ENCODE data around the gene WDR18.

The WDR18 gene

GRCh38 chr19:1025960-1026782, 42.0 kb downstream of the WDR18 start, which contains the start of gene CNN2:
CNN2 (plus strand) TSS chr19:1026608; CDS start chr19:1026662, 54 bp downstream.
- DNase-seq: no peak

- no peak for DNase-seq
Measured at GRCh38 chr19:1026783-1027649, 42.9 kb downstream of the WDR18 start.

- no peak for DNase-seq
Measured at GRCh38 chr19:1027650-1028061, 43.5 kb downstream of the WDR18 start.

GRCh38 chr19:1028062-1028926, 44.1 kb downstream of the WDR18 start:
- no peak for DNase-seq

GRCh38 chr19:1032264-1032867, 48.2 kb downstream of the WDR18 start:
- no peak for DNase-seq

- no peak for DNase-seq
Measured at GRCh38 chr19:1035998-1036621, 52.0 kb downstream of the WDR18 start.

- no peak for DNase-seq
Measured at GRCh38 chr19:1037621-1038064, 53.5 kb downstream of the WDR18 start.

- DNase-seq: no peak
Measured at GRCh38 chr19:1038978-1039645, 55.0 kb downstream of the WDR18 start.

GRCh38 chr19:1039646-1040475, 55.7 kb downstream of the WDR18 start, which contains the start of gene ABCA7:
ABCA7 (plus strand) TSS chr19:1040107; CDS start chr19:1041362, 1,255 bp downstream.
- DNase-seq: peak; percentile 90

GRCh38 chr19:1040476-1041271, 56.5 kb downstream of the WDR18 start:
- peak; percentile 61 for DNase-seq

GRCh38 chr19:1041272-1041834, 57.2 kb downstream of the WDR18 start:
- DNase-seq: no peak

GRCh38 chr19:1041835-1042685, 57.9 kb downstream of the WDR18 start:
- DNase-seq: no peak

GRCh38 chr19:1042689-1043511, 58.8 kb downstream of the WDR18 start:
- DNase-seq: no peak

Data from NCI-H510A treated with DMSO at 0.1 percent for 48 hours (cell line).